CD4-positive, alpha-beta T cell treated with Interleukin-2 at 100 ng/mL for 4 hours (primary cell): ENCODE data around the gene ERI2.

Source experiments
- DNase-seq: peaks from one replicate; pipeline ENCODE4 v3.0.0-alpha.2; 2020; ENCODE audit warnings: low spot score

ERI2 gene, protein sequence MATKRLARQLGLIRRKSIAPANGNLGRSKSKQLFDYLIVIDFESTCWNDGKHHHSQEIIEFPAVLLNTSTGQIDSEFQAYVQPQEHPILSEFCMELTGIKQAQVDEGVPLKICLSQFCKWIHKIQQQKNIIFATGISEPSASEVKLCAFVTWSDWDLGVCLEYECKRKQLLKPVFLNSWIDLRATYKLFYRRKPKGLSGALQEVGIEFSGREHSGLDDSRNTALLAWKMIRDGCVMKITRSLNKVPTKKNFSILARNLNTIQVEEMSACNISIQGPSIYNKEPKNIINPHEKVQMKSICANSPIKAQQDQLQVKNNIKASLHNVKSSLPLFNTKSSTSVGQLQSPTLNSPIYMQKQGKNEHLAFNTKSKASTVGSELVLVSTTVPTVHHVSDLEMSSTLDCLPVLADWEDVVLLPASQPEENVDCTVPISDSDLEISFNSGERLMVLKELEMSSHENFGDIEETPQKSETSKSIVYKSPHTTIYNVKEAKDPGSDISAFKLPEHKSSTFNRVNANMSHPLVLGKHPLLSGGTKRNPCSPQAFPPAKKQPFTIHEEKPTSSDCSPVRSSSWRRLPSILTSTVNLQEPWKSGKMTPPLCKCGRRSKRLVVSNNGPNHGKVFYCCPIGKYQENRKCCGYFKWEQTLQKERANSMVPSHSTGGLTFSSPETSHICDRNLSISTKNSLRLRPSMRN

DNA sequence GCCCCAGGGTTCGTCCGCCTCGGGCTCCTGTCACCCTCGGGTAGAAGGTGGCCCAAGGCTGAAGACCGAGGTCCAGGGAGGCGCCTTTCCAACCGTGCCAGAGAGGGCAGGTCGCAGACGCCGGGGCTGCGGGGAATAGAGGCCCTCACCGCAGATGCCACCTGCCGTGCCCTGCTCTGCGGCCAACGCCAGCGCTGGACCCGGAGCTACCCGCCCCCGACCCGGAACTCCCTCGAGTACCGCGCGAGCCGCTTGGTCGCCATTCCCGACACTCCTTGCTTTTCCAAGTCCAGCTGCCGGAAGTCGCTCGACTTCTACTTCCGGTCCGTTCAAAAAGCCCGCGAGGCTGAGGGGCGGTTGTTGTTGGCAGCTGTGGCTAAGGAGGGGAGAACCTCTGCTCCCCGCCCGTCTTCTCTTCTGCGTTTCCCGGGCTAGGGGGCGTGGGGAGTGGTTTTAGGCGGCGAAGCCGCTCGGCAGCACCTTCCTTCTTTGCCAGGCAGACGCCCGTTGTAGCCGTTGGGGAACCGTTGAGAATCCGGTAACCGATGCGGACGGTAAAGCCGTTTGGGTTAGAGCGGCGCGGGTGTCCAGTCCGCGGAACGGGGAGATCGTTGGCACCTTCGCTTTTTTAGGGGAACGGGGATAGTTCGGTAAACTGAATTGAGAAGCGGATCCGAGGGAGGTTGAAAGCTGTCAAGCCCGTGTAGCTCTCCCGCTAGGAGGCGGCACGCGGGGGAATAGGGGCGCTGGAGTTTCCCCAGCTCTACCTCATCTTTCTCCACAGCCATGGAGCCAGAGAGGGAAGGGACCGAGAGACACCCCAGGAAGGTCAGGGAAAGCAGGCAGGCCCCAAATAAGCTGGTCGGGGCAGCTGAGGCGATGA, at the start of gene ERI2, which contains the start of gene REXO5:
Gene ERI2, minus strand, starts transcription at position 305 of the 883 bp plus-strand sequence. Its CDS starts 42 bp downstream, at position 263.
Gene REXO5, plus strand, starts transcription at position 360 of the 883 bp plus-strand sequence. Its CDS starts 427 bp downstream, at position 787.
- DNase-seq, result peak; percentile 75

DNA sequence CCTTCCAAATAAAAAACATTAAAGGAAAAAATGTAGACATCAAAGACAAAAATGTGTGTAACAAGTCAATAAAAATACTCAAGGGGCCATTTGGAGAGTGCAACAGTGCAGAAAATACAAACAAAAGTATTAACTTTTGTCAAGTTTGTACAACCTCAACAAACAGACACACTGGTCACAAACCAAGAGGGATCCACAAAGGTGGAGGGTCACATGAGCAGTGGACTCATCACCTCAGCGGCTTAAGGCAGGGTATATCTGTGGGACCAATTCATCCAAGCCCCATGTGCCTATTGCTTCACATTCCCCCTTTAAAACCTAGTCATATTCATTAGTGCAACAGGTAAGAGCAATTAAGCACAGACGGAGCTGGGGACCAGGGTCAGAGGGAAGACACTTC, 48.7 kb upstream of the ERI2 start:
- no peak for DNase-seq

DNA sequence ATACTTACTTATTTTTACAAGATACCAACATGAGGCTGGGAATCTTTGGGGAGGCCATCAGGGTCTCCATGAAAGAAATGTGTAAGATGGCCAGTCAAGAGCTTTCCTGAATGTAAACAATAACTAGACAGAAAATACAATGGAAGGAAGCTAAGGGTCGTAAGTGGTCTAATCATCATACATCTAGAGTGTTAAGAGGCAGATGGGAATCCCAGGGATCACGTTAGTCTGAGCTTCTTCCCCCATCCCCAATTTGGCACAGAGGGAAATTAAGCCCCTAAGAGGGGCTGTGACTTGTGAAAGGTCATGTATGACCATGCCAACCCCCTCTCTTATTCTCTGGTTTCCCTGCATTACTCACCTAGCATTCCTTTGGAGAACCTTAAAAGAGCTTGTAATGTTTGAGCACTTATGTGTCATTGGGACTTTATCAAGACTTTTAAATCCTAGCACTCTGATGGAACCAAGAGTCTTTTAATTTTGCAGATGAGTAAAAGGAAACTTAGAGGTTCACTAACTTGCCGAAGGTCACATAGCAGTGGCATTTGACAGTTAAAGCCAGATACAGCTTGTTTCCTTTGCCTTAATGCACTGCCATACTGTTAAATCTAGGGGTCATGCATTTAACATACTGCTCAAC, 47.8 kb upstream of the ERI2 start:
- no peak for DNase-seq

DNA sequence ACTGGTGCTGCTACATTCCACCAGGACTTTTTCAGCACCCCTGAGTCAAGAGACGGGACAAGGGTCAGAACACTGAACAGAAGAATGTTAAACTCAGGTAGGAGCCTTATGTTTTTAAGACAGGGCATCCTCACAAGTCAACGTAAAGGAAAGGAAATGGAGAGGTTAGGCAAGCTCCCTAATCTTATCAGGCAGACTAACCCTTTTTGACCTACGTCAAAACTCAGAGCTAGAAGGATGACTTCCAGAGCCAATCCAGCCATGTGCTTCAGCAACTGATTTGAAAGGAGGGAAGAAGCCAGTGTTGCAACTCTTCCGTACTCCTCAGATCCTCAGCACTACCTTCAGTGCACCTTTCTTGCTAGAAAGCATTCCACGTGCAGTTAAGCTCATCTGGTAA, 46.9 kb upstream of the ERI2 start:
- no peak for DNase-seq

DNA sequence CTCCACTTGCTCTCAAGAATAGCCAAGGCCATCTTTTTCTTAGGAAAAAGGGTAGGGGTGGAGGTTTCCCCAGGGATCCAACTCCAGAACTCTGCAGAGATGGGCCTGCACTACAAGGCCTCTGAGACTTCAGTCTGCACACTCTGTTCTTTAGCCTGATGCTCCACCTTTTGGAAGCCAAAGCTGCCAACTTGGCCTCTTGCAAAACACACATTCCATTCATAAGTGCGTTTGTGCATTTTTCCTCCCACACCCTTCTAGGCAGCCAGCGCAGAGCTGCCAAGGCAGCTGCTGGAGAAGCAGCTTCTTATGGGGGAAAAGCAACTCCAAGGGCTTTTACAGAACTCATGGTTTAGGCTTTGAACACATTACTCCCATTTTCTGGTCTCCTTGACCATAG, 45.3 kb upstream of the ERI2 start:
- DNase-seq, result no peak

DNA sequence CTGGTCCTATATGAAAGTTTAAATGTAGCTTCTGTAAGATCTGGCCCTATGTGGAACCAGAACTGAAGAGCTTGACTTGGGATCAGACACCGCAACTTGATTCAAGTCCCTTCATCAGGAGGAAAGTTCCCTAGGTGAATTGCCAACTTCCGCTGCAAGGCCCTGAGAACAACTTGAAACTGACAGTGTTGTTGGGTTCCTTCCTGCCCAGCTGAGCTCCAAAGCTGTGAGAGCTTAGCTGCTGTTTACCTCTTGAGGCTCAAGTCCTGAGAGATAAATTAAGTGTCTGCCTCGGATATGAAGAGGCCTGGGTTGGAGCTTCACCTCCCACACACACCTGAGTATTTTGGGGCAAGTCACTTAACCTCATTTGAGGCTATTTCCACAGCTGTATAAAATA, 44.7 kb upstream of the ERI2 start:
- no peak for DNase-seq

DNA sequence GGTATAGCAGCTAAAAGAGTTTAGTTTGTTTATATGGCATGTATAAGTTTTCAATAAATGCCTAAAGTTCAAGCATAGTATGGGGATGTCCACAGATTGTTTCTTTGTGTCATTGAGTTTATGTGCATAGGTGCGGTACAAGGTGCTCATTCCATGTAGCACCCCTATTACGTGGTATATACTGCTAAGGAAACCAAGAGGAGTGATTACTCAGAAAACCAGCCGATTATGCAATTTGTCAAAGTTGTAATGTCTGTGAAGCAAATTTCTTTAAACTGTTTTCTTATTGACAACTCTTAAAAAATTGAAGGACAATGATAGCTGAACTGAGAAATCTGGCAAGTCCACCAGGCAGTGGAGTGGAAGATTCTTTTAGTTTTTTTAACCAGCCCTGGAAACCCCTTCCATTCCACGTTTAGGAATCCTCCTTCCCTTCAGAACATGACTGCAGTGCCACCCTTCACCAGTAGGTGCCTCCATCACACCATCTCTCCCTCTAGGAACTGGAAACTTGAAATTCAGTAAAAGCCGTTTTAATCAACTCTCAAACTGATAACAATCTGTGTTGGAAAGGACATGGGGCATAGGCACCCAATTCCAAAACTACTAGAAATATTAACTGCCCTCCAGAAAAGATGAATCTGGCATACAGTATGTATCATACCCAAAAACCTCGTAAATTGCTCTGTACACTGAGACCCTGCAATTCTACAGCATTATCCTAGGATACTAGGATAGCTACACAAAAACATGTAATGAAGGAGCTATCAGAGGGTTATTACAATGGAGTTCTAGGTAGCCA, 43.5 kb upstream of the ERI2 start:
- peak; percentile 70 for DNase-seq

DNA sequence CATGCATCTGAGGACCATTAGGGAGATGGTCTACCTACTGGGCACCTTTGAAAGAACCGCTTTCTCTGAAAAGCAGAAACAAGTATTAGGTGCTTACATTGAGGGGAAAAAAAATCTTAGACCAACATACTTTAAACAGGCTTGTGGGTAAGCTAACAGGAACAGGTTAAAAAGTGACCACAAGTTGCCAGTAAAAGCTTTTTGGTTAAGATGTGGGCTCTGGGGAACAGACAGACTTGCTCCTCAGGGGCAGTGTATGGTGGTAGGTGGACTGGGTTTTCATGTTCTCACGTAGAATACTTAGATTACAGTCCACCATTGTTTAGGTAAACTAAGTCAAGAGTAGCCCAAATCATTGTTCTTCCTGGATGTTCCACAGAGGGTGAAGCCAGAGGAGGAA, 41.3 kb upstream of the ERI2 start:
- no peak for DNase-seq

DNA sequence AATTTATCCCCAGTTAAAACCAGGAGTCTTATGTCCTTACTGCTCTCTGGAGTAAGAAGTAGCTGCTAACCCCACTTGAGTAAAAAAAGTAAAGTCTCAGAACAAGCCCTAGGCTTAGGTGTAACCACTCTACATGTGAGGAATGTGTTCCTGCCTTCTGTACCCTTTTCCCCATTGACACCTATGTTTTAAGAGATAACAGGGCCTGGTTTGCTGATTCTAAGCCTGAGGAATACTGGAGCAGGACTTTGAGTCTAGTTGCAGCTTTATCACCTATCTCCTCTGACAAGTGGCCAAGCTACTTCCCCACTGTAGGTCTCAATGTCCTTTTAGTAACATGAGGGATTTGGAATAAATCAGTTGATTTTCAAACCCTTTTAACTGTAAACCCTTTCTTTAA, 40.3 kb upstream of the ERI2 start:
- DNase-seq, result no peak

DNA sequence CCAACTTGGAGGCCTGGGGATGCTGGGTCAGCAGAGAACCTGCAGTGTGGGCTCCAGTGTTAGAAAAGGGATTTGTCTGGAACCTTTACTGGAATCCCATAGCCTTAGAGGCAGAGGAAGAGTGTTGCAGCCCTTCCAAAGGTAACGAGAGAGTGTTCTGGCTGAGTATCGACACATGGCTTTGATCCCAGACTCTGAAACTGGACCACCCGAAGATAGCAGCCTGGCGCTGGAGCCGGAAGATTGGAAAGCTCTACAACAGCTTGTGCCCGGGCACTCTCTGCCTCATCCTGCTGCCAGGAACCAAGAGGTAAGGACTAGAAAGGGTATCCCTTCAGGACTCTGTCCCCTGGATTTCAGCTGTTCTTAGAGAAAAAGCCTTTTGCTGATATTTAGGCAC, 39.8 kb upstream of the ERI2 start:
- DNase-seq, result no peak

DNA sequence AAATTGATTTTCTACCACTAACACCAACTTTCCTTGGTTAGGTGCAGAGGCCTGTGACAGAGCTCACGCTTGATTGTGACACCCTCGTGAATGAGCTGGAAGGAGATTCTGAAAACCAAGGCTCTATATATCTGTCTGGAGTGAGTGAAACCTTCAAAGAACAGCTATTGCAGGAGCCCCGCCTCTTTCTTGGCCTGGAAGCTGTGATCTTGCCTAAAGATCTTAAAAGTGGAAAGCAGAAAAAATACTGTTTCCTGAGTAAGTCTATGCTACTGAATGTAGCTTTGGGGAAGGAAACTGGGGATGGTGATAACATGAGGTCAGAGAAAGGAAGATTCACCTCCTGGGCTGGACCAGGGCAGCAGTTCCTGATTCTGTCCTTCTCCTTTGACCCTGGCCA, 38.3 kb upstream of the ERI2 start:
- peak; percentile 14 for DNase-seq

DNA sequence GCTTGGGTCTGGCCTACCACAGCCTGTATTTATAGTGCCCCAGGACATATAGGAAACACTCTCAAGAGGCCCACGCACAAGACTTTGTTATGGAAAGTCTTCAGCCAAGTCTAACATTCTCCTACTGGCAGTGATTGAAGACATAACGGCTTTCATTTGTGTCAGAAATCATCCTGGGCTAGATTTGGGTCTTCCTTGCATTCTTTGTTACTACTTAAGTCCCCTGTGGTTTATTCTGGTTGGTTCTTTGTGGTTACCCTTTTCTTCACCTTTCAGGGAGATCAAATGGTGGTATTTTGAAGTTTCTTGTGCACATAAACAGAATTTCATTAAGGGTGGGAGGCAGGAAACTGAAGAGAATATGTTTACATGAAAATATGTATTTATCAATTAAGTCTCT, 37.8 kb upstream of the ERI2 start:
- no peak for DNase-seq

DNA sequence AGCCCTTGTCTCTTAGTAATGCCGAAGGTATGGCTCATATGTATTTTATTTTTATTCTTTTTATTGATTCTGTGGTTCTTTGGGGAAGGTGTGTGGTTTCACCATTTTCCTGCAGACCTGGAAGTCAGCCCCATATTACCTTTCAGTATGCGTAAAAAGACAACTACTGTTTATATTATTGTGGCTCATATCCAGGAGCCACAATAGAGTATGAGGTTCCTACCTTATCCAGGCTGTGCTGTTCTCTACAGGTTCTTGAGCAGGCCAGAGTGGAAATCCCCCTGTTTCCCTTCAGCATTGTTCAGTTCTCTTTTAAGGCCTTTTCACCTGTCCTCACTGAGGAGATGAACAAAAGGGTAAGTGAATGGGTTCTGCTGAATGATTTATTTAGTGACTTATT, 33.2 kb upstream of the ERI2 start:
- no peak for DNase-seq

DNA sequence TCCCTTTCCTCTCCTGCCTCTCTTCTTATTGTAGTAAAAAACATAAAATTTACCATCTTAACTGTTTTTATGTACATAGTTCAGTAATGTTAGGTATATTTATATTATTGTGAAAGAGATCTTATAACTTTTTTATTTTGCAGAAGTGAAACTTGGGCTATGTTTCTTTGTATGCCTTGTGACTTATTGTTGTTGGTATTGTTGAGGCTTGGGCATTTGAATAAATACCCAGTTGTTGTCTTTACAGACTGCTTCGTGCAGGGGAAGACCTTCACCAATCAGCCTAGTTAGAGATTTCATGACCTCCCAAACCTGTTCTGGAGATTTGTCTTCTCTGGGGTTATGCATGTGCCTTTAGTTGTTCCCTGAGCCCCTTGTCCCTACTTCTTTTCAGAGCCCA, 32.0 kb upstream of the ERI2 start:
- no peak for DNase-seq

DNA sequence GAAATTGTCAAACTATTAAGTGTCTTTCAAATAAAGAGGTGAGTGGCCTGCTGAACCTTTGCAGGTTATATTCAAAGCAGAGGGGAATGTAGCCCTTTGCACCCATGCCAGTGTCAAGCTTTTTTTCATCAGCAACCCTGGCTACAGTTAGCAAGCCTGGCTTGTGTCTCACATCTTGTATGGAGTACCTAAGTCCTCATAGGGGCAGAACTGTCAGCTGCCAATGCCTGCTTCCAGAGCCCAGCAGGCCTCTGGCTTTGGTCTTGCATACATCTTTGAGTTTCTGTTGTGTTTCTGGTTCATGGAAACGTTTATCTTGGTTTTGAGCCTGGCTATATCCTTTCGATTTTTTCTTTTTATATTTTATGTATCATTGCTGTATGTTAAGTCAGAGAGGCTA, 26.8 kb upstream of the ERI2 start:
- no peak for DNase-seq

DNA sequence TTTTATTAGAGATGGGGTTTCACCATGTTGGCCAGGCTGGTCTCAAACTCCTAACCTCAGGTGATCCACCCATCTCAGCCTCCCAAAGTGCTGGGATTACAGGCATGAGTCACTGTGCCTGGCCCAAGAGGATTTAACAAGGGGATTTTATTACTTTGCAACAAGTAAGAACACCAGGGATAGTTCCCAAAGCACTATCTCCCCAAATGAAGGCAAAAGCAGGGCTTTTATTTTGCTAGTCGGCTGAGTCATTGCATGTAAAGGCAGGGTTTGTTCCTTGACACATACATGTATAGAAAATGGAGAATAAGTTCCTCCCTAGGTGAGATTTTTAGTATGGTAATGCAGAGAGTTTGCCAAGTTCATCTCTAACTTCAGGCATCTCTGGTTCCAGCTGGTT, 24.1 kb upstream of the ERI2 start:
- DNase-seq, result no peak

DNA sequence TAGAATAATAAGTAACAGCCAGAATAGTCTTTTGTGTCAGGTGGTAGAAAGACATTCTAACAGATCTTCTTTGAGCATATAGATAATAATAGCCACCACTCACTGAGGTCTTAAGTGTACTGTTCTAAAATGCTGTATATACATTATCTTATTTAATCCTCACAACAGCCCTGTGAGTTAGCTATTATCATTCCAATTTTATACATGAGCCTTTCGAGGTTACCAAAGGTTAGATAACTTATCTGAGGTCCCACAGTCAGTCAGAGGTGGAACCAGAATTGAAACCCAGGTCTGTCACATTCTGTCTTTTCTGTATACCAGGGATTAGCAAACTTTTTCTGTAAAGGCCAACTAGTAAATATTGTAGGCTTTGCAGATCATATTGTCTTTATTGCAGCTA, 23.3 kb upstream of the ERI2 start:
- no peak for DNase-seq

DNA sequence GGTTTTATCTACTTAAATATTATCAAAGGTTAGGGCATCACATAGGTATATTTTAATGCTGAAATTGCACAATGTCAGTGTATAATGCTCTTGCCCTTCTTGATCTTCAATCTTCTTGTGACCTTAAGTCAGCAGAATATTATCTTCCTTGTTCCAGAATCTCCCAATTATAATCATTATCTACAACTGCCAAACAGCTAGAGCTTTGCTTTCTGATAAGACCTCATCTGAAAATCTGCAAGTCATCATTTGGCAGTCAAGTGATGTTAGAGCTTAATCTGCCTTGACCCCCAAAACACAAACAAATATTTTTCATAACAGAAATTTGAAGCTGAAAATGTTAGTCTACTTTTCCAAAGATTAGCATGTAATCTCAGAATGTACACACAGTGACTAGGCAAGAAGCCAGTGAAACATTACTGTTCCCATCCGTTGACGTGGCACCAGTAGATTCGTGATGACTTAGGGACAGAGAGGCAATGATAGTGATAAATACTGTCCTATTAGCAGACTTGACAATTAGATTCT, 19.8 kb upstream of the ERI2 start:
- no peak for DNase-seq

DNA sequence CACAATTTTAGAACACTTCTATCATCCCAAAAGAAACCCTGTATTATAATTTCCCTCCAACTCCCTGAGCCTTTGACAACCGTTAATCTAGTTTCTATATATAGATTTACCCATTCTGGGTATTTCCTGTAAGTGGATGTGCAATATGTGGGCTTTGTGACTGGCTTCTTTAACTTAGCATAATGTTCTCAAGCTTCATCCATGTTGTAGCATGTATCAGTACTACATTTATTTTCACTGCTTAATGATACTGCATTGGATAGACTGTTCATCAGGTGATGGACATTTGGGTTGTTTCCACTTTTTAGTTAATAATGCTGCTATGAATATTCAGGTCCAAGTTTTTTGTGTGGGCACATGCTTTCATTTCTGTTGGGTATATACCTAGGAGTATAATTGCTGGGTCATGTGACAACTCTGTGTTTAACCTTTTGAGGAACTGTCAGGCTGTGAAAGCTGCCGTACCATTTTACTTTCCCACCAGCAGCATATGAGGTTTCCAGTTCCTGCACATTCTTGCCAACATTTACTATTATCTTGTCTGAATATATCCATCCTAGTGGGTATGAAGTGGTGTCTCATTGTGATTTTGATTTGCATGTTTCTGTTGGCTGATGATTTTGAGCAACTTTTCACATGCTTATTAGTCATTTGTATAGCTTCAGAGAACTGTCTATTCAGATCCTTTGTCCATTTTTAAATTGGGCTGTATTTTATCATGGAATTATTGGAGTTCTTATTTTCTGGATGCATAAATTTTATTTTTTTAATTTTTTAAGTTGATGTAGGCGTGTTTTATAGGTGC, 16.5 kb upstream of the ERI2 start:
- no peak for DNase-seq

DNA sequence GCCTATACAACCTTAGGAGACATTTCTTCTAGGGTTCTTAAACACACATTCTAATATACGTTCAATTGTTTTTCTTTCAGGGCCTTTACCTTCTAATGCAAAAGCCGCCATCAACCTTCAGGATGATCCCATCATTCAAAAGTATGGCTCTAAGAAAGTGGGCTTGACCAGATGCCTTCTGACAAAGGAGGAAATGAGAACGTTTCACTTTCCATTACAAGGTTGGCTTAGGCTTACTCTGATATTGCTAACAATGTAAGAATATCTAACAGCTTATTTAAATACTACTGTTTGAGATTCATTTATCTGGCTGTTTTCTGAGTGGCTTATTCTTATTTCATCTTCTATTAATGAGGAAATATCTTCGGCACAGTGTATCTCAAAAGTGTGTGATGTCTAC, 15.4 kb upstream of the ERI2 start:
- no peak for DNase-seq
